ENCODE results near the gene TMEM121. TPM values are rescaled to one million over a fixed set of nuclear protein-coding genes. Genes with fewer than 3 reads are reported as not detected.

The TMEM121 gene
- polyA plus RNA-seq, 1 of the 3 experiments (the other 2 are of a cell fraction) = 9.1 TPM

- H3K36me3 ChIP-seq (replicated peaks in 1 of 2; ENCODE audit: control insufficient read depth in 1 of 2, insufficient read depth in 2 of 2, low read length in 1 of 2) = peaks cover 0 to 2% of the 10 kb centered on the region in 2 experiments
- TF ChIP-seq CHD2 (IDR thresholded peaks at IDR 0.05; ENCODE audit: low read length, partially characterized antibody) = no peak
- no peak for TF ChIP-seq EZH2phosphoT487 (IDR thresholded peaks at IDR 0.05; ENCODE audit: borderline replicate concordance, low read depth)
- TF ChIP-seq POLR2AphosphoS5 (IDR thresholded peaks at IDR 0.05; ENCODE audit: low read depth, low read length) = no peak
- no peak for TF ChIP-seq SIN3A (IDR thresholded peaks at IDR 0.05; ENCODE audit: borderline replicate concordance, low read depth, low read length)
- no peak for TF ChIP-seq FOXM1 (IDR thresholded peaks at IDR 0.05; ENCODE audit: low read depth)
- no peak for TF ChIP-seq GATA2 (CRISPR knock-in tag; IDR thresholded peaks at IDR 0.05)
- no peak for TF ChIP-seq YY1 (IDR thresholded peaks at IDR 0.05; ENCODE audit: low read depth)
- peaks cover 34% of the 10 kb centered on the region for H3F3A ChIP-seq (replicated peaks; ENCODE audit: insufficient read depth)
- H2AFZ ChIP-seq (ENCODE audit: low read depth) = no peak overlapping the region
- H3K4me2 ChIP-seq = peak overlapping the region; percentile 82; the same call in 1 of the 2 replicates
- DNase-seq = no peak
- H3K27me3 ChIP-seq (ENCODE audit: insufficient read depth) = no peaks in the 10 kb centered on the region
- H3K79me2 ChIP-seq (ENCODE audit: insufficient read depth) = peaks cover 27% of the 10 kb centered on the region
- ChIA-PET POLR2A (interaction anchor here (1.1 to 2.3 kb wide), 6 partner anchors 9 to 88 kb away, joined by 4 to 16 read pairs (median 4); no protein-coding TSS in a partner anchor), CTCF (interaction anchor here (0.6 to 7.2 kb wide), 35 partner anchors 10 to 361 kb away, joined by 3 to 137 read pairs (median 5); partner anchors contain the start of genes MTA1, TEDC1 and TMEM121)
- H3K27ac ChIP-seq (ENCODE audit: low read depth in 2 of 2, low read length in 1 of 2) = peak overlapping the region; percentile 98 to 100
- H3K4me3 ChIP-seq (ENCODE audit: low read depth in 2 of 2, low read length in 1 of 2) = no peak overlapping the region
- no peaks in the 10 kb centered on the region for H3K9me2 ChIP-seq
- WGBS (ENCODE audit: low lambda C conversion rate) = 79% methylated on average over 14 of the region's 15 CpGs
- H3K9ac ChIP-seq = peak overlapping the region; percentile 92; the same call in 1 of the 2 replicates
- peaks cover 44 to 74% of the 10 kb centered on the region in 2 experiments; a peak in 3 of 4 replicates for H3K4me1 ChIP-seq (ENCODE audit: control insufficient read depth in 1 of 2, insufficient read depth in 2 of 2, low read depth in 1 of 2, low read length in 1 of 2)
- peaks cover 6% of the 10 kb centered on the region; the same call in 1 of the 2 replicates for H4K20me1 ChIP-seq (ENCODE audit: insufficient read depth)
- H3K9me3 ChIP-seq = no peaks in the 10 kb centered on the region
Measured at GRCh38 chr14:105480199-105480746, 46.1 kb upstream of the TMEM121 start.

- H3K4me2 ChIP-seq = peak overlapping the region; percentile 82
- ChIA-PET CTCF (interaction anchor here (0.6 to 7.2 kb wide), 43 partner anchors 9 to 362 kb away, joined by 3 to 137 read pairs (median 5); partner anchors contain the start of genes MTA1, TEDC1 and TMEM121), POLR2A (interaction anchor here (0.9 to 2.3 kb wide), 11 partner anchors 9 to 180 kb away, joined by 3 to 16 read pairs (median 4); partner anchors contain the start of gene BRF1)
- no peaks in the 10 kb centered on the region for H3K27me3 ChIP-seq (ENCODE audit: insufficient read depth)
- peaks cover 27% of the 10 kb centered on the region for H3F3A ChIP-seq (replicated peaks; ENCODE audit: insufficient read depth)
- H3K9ac ChIP-seq = peak overlapping the region; percentile 92
- H3K4me3 ChIP-seq (ENCODE audit: low read depth in 2 of 2, low read length in 1 of 2) = peak overlapping the region; percentile 39 to 56
- peaks cover 0 to 2% of the 10 kb centered on the region in 2 experiments for H3K36me3 ChIP-seq (replicated peaks in 1 of 2; ENCODE audit: control insufficient read depth in 1 of 2, insufficient read depth in 2 of 2, low read length in 1 of 2)
- H2AFZ ChIP-seq (ENCODE audit: low read depth) = no peak overlapping the region
- DNase-seq = peak; percentile 92
- peaks cover 44 to 80% of the 10 kb centered on the region in 2 experiments; a peak in 3 of 4 replicates for H3K4me1 ChIP-seq (ENCODE audit: control insufficient read depth in 1 of 2, insufficient read depth in 2 of 2, low read depth in 1 of 2, low read length in 1 of 2)
- H3K27ac ChIP-seq (ENCODE audit: low read depth in 2 of 2, low read length in 1 of 2) = peak overlapping the region; percentile 98 to 100
- 0% methylated on average over 8 of the region's 35 CpGs for WGBS (ENCODE audit: low lambda C conversion rate)
- no peaks in the 10 kb centered on the region for H3K9me3 ChIP-seq
- H4K20me1 ChIP-seq (ENCODE audit: insufficient read depth) = peaks cover 6% of the 10 kb centered on the region; the same call in 1 of the 2 replicates
- H3K79me2 ChIP-seq (ENCODE audit: insufficient read depth) = peaks cover 18% of the 10 kb centered on the region
- H3K9me2 ChIP-seq = no peaks in the 10 kb centered on the region
- TF ChIP-seq TEAD4 (IDR thresholded peaks at IDR 0.05; ENCODE audit: borderline replicate concordance, insufficient read depth) (no peak), TCF12 (IDR thresholded peaks at IDR 0.05) (peak; percentile 43; the same call in 1 of the 2 replicates), CHD2 (IDR thresholded peaks at IDR 0.05; ENCODE audit: low read length, partially characterized antibody) (peak; percentile 95), EP300 (IDR thresholded peaks at IDR 0.05; ENCODE audit: borderline replicate concordance in 1 of 2, low read depth in 1 of 2, low read length in 1 of 2) (peak in 1 of 2 experiments; percentile 16; a peak in 1 of 4 replicates), SIN3A (IDR thresholded peaks at IDR 0.05; ENCODE audit: borderline replicate concordance, low read depth, low read length) (no peak; the same call in 1 of the 2 replicates), RFX5 (IDR thresholded peaks at IDR 0.05; ENCODE audit: low read length) (no peak), EZH2phosphoT487 (IDR thresholded peaks at IDR 0.05; ENCODE audit: borderline replicate concordance, low read depth) (no peak), ZBTB33 (IDR thresholded peaks at IDR 0.05; ENCODE audit: borderline replicate concordance, low read depth) (no peak), SMC3 (IDR thresholded peaks at IDR 0.05; ENCODE audit: low read depth, low read length) (peak; percentile 75), JUND (IDR thresholded peaks at IDR 0.05) (no peak), ELF1 (IDR thresholded peaks at IDR 0.05) (no peak; the same call in 1 of the 2 replicates), CTCF (IDR thresholded peaks at IDR 0.05) (peak; percentile 96), TAF1 (IDR thresholded peaks at IDR 0.05; ENCODE audit: borderline replicate concordance, low read depth, low read length) (no peak), MEF2A (IDR thresholded peaks at IDR 0.05; ENCODE audit: borderline replicate concordance, low read depth) (no peak), FOXM1 (IDR thresholded peaks at IDR 0.05; ENCODE audit: low read depth) (no peak)
Measured at GRCh38 chr14:105480807-105481801, 45.3 kb upstream of the TMEM121 start.

All from SK-N-SH (cell line).